IMR-90 (cell line): ENCODE measurements around the gene ARPIN. TPM values are rescaled to one million over a fixed set of nuclear protein-coding genes. Genes with fewer than 3 reads are reported as not detected.

ENCODE experiments used
- ATAC-seq: fragments of 200-7000 bp; cut with Tn5 transposase; 2 replicates; pipeline ENCODE4 v1.9.1; 2020; ENCODE audit warnings: low read depth, mild to moderate bottlenecking, moderate library complexity
- BruUV-seq: library from RNA; stranded (reverse); fragments of 400-500 nt; replicated peaks from 2 replicates; lab custom pipeline; 2021; lab: Mats Ljungman, UMichigan
- CTCF ChIA-PET: fragments of 300-600 bp; formaldehyde crosslinking; extraction: SDS; loops from one replicate; lab custom pipeline; 2021; ENCODE audit warnings: antibody characterized with exemption; lab: Yijun Ruan, JAX
- POLR2A ChIA-PET: fragments of 300-600 bp; sonication (Branson Sonifier 250); formaldehyde crosslinking; loops from one replicate; lab custom pipeline; 2022; ENCODE audit warnings: antibody characterized with exemption; ENCODE audit not compliant: unreplicated experiment; lab: Charles Lee
- DNase-seq: peaks from one replicate; pipeline ENCODE4 v3.0.0; 2013
- H2AFZ ChIP-seq: replicated peaks from 2 replicates; pipeline ENCODE3; 2013; ENCODE audit warnings: low read length, mild to moderate bottlenecking; ENCODE audit not compliant: poor library complexity
- H2AK5ac ChIP-seq: 2 replicates; pipeline ENCODE4 v1.6.1; 2013; ENCODE audit warnings: low read depth, low read length, inconsistent platforms
- H2AK9ac ChIP-seq: replicated peaks from 2 replicates; pipeline ENCODE3; 2013; ENCODE audit warnings: mild to moderate bottlenecking, low read depth, low read length, moderate library complexity; ENCODE audit not compliant: poor library complexity
- H2BK120ac ChIP-seq: 2 replicates; pipeline ENCODE4 v1.6.1; 2013; ENCODE audit warnings: low read depth, low read length, inconsistent platforms
- H2BK15ac ChIP-seq: 3 replicates; pipeline ENCODE4 v1.6.1; 2013; ENCODE audit warnings: low read depth, low read length, inconsistent platforms
- H2BK20ac ChIP-seq: 2 replicates; pipeline ENCODE4 v1.6.1; 2013; ENCODE audit warnings: low read depth, mild to moderate bottlenecking, inconsistent platforms, low read length, moderate library complexity
- H2BK5ac ChIP-seq: 2 replicates; pipeline ENCODE4 v1.6.1; 2013; ENCODE audit warnings: mild to moderate bottlenecking, low read depth, low read length, inconsistent platforms; ENCODE audit not compliant: poor library complexity, severe bottlenecking
- H3K14ac ChIP-seq: replicated peaks from 2 replicates; pipeline ENCODE4 v1.6.1; 2013; ENCODE audit warnings: low read depth, low read length, inconsistent platforms
- H3K18ac ChIP-seq: 2 replicates; pipeline ENCODE4 v1.6.1; 2013; ENCODE audit warnings: low read depth, low read length, control low read depth
- H3K23ac ChIP-seq: 2 replicates; pipeline ENCODE4 v1.6.1; 2013; ENCODE audit warnings: low read depth, low read length, inconsistent platforms
- H3K27ac ChIP-seq: 2 replicates; pipeline ENCODE4 v1.5.1; 2013; ENCODE audit warnings: mild to moderate bottlenecking, control low read depth, low read length; ENCODE audit not compliant: insufficient read depth
- H3K27me3 ChIP-seq: 2 replicates; pipeline ENCODE4 v1.6.1; 2013; ENCODE audit warnings: low read length; ENCODE audit not compliant: control insufficient read depth, insufficient read depth
- H3K36me3 ChIP-seq: 2 replicates; pipeline ENCODE4 v1.6.1; 2013; ENCODE audit warnings: low read length, mixed read lengths; ENCODE audit not compliant: control insufficient read depth, insufficient read depth
- H3K4ac ChIP-seq: 2 replicates; pipeline ENCODE4 v1.6.1; 2013; ENCODE audit warnings: low read depth, low read length, inconsistent platforms
- H3K4me1 ChIP-seq: 2 replicates; pipeline ENCODE4 v1.6.1; 2013; ENCODE audit warnings: low read length, mixed read lengths; ENCODE audit not compliant: control insufficient read depth, insufficient read depth
- H3K4me2 ChIP-seq: 2 replicates; pipeline ENCODE4 v1.6.1; 2013; ENCODE audit warnings: low read depth, mild to moderate bottlenecking, control low read depth, low read length, moderate library complexity
- H3K4me3 ChIP-seq: 2 replicates; pipeline ENCODE4 v1.5.1; 2013; ENCODE audit warnings: low read depth, mild to moderate bottlenecking, control low read depth, low read length, moderate library complexity; ENCODE audit not compliant: insufficient read depth
- H3K56ac ChIP-seq: 2 replicates; pipeline ENCODE4 v1.6.1; 2013; ENCODE audit warnings: low read length, inconsistent platforms; ENCODE audit not compliant: insufficient read depth; ENCODE audit errors: extremely low read depth
- H3K79me1 ChIP-seq, 2 experiments: 2 replicates each; pipeline ENCODE4 v1.6.1; 2013; ENCODE audit warnings: low read length in 2 of 2, inconsistent platforms in 1 of 2, low read depth in 1 of 2
- H3K9ac ChIP-seq: 2 replicates; pipeline ENCODE4 v1.6.1; 2013; ENCODE audit warnings: low read depth, low read length, control low read depth
- H3K9me1 ChIP-seq: 2 replicates; pipeline ENCODE4 v1.6.1; 2013; ENCODE audit warnings: low read length, inconsistent platforms; ENCODE audit not compliant: insufficient read depth
- H3K9me3 ChIP-seq: 2 replicates; pipeline ENCODE4 v1.6.1; 2013; ENCODE audit warnings: low read length; ENCODE audit not compliant: control insufficient read depth, insufficient read depth
- H4K20me1 ChIP-seq: 2 replicates; pipeline ENCODE4 v1.6.1; 2013; ENCODE audit warnings: low read length, inconsistent platforms; ENCODE audit not compliant: insufficient read depth
- H4K5ac ChIP-seq: 2 replicates; pipeline ENCODE4 v1.6.1; 2013; ENCODE audit warnings: mild to moderate bottlenecking, low read depth, low read length, control low read depth
- H4K8ac ChIP-seq, 2 experiments: 2 replicates each; pipeline ENCODE4 v1.6.1; 2013; ENCODE audit warnings: low read depth in 2 of 2, low read length in 2 of 2, control low read depth in 1 of 2, inconsistent platforms in 1 of 2
- H4K91ac ChIP-seq: 2 replicates; pipeline ENCODE4 v1.6.1; 2013; ENCODE audit warnings: low read depth, low read length, inconsistent platforms; ENCODE audit not compliant: insufficient read depth
- CTCF ChIP-seq: conservative IDR thresholded peaks from 2 replicates; pipeline ENCODE4 v1.5.1; 2012; ENCODE audit warnings: mild to moderate bottlenecking, low read depth, low read length, improper control_type of control experiment
- MAFK ChIP-seq: IDR thresholded peaks from 2 replicates; pipeline ENCODE4 v1.6.1; 2012; ENCODE audit warnings: low read depth, low read length, improper control_type of control experiment
- MAZ ChIP-seq: IDR thresholded peaks from 2 replicates; pipeline ENCODE4 v1.6.1; 2012; ENCODE audit warnings: low read depth, mild to moderate bottlenecking, low read length, improper control_type of control experiment, moderate library complexity, borderline replicate concordance
- MXI1 ChIP-seq: IDR thresholded peaks from 2 replicates; pipeline ENCODE4 v1.6.1; 2012; ENCODE audit warnings: low read depth, mild to moderate bottlenecking, low read length, moderate library complexity, borderline replicate concordance
- NFE2L2 ChIP-seq: fragments of 150-350 bp; IDR thresholded peaks from 2 replicates; pipeline ENCODE4 v1.6.1; 2016; ENCODE audit warnings: low read depth, mild to moderate bottlenecking, low read length
- POLR2A ChIP-seq: IDR thresholded peaks from 2 replicates; pipeline ENCODE4 v1.6.1; 2012; ENCODE audit warnings: mild to moderate bottlenecking, low read depth, low read length
- RAD21 ChIP-seq: IDR thresholded peaks from 2 replicates; pipeline ENCODE4 v1.6.1; 2012; ENCODE audit warnings: low read length, improper control_type of control experiment
- RFX5 ChIP-seq: IDR thresholded peaks from 2 replicates; pipeline ENCODE4 v1.8.0; 2012; ENCODE audit warnings: low read depth, mild to moderate bottlenecking, low read length, moderate library complexity
- USF2 ChIP-seq: fragments of 150-350 bp; IDR thresholded peaks from 2 replicates; pipeline ENCODE4 v1.6.1; 2017; ENCODE audit warnings: mild to moderate bottlenecking, antibody characterized with exemption, low read length, low read depth
- WGBS, 2 experiments: methylation state at CpG; one replicate each; pipeline versions ENCODE4 v1.1.5 to v1.1.7; 2013; ENCODE audit warnings: missing lambda C conversion rate in 2 of 2; ENCODE audit not compliant: insufficient read length in 1 of 2; ENCODE audit errors: extremely low coverage in 2 of 2; 5-methylcytosine and 5-hydroxymethylcytosine counted together
- dilution Hi-C: fragments of 300-500 bp; cut with HindIII; formaldehyde crosslinking; loops from one replicate; pipeline ENCODE4 v1.14.3; 2018; ENCODE audit warnings: low sequenced_read_pairs; ENCODE audit not compliant: unreplicated experiment
- in situ Hi-C: fragments of 300-500 bp; cut with MboI; formaldehyde crosslinking; loops from 3 replicates; pipeline ENCODE4 v1.14.3; 2019; ENCODE audit warnings: low sequenced_read_pairs, inconsistent platforms, mixed read lengths
- intact Hi-C: fragments of 100-400 bp; cut with micrococcal nuclease; formaldehyde crosslinking; loops from 2 replicates; pipeline ENCODE4 v1.10.0; 2022
- polyA plus RNA-seq, 3 experiments: library from polyadenylated mRNA; depleted of rRNA; stranded (reverse); fragments of >200 nt; gene quantifications; 2 replicates each; pipeline ENCODE4 v1.2.3, GENCODE V29; 2012; ENCODE audit warnings: low replicate concordance in 1 of 3
- total RNA-seq: library from RNA; depleted of rRNA; stranded (reverse); fragments of >200 nt; gene quantifications from 2 replicates; pipeline ENCODE4 v1.2.3, GENCODE V29; 2012

The ARPIN gene
- total and polyA plus RNA-seq, 2 of the 4 experiments (the other 2 are of a cell fraction) = 3.9 to 8.8 TPM

- intact Hi-C loops = no loop called here
- Histone ChIP-seq H3K27me3 (no peaks in the 10 kb centered on the region), H4K5ac (no peak overlapping the region), H3K23ac (no peak overlapping the region), H3K4ac (no peak overlapping the region), H3K79me1 (peaks cover 0 to 11% of the 10 kb centered on the region in 2 experiments; a peak in 1 of 4 replicates), H3K4me3 (no peak overlapping the region), H3K14ac (no peak overlapping the region), H3K27ac (no peak overlapping the region), H2AK9ac (no peak overlapping the region), H3K4me1 (peaks cover 2% of the 10 kb centered on the region; the same call in 1 of the 2 replicates), H3K9me3 (no peaks in the 10 kb centered on the region), H2BK20ac (no peak overlapping the region), H2BK120ac (no peak overlapping the region), H3K56ac (no peak overlapping the region), H2AK5ac (no peak overlapping the region), H3K9me1 (0 out of 2 replicates have a peak, but pooled peaks cover 3% of the 10 kb centered on the region), H2BK5ac (no peak overlapping the region), H4K91ac (no peak overlapping the region), H3K36me3 (peaks cover 2% of the 10 kb centered on the region), H2AFZ (no peak overlapping the region), H2BK15ac (no peak overlapping the region), H4K8ac (no peak overlapping the region), H3K9ac (no peak overlapping the region), H3K4me2 (no peak overlapping the region), H4K20me1 (no peaks in the 10 kb centered on the region), H3K18ac (no peak overlapping the region)
- WGBS, 2 experiments = no CpG with 5 or more reads among the region's 5 CpGs
- dilution Hi-C loops = loop anchor here (25.0 kb wide), 1 partner anchor 108 kb away; the partner anchor contains the start of gene MESP1
- DNase-seq (no peak), ATAC-seq (no peak)
- no TSS peak for BruUV-seq
- ChIA-PET CTCF (no interaction called here), POLR2A (no interaction called here)
- in situ Hi-C loops = no loop called here
- TF ChIP-seq MAZ = no peak
- no peak for TF ChIP-seq CTCF
- no peak for TF ChIP-seq NFE2L2
- TF ChIP-seq POLR2A = no peak
- no peak for TF ChIP-seq MAFK
- TF ChIP-seq USF2 = no peak
- TF ChIP-seq RFX5 = no peak
- TF ChIP-seq MXI1 = no peak
- no peak for TF ChIP-seq RAD21
Measured at GRCh38 chr15:89870006-89870405, 42.7 kb downstream of the ARPIN start.
